IMR-90 (cell line): ENCODE data around the gene C12orf57.

Experiments used
- POLR2A ChIP-seq: IDR thresholded peaks from 2 replicates; pipeline ENCODE4 v1.6.1; 2012; ENCODE audit warnings: mild to moderate bottlenecking, low read depth, low read length
- RAD21 ChIP-seq: IDR thresholded peaks from 2 replicates; pipeline ENCODE4 v1.6.1; 2012; ENCODE audit warnings: low read length, improper control_type of control experiment
- SMC3 ChIP-seq: fragments of 150-350 bp; IDR thresholded peaks from 2 replicates; pipeline ENCODE4 v1.6.1; 2016; ENCODE audit warnings: low read depth, mild to moderate bottlenecking, antibody characterized with exemption, low read length, moderate library complexity
- TF ChIP-seq, protein P1 (sequence below): conservative IDR thresholded peaks from 2 replicates; pipeline ENCODE4 v1.5.1; 2012; ENCODE audit warnings: mild to moderate bottlenecking, low read depth, low read length, improper control_type of control experiment

DNA sequence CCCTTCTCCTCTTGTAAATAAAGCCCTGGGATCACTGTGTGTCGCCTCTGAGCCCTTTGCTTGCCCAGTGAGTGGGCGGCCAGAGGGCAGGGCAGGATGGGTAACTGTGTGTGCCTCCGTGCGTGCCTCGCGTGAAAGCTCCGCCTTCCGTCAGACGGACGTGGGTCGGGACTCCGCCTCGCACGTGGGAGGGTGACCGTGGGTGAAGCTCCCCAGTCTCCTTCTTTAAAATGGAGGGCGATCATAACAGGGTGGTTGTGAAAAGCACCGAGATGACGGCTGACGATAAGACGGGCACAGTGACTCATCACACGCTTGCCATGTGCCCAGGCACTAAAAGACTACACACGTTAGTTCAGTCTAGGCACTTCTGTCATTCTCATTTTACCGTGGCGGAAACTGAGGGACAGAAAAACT is 17.5 kb downstream of the C12orf57 start:
- TF ChIP-seq, protein P1, sequence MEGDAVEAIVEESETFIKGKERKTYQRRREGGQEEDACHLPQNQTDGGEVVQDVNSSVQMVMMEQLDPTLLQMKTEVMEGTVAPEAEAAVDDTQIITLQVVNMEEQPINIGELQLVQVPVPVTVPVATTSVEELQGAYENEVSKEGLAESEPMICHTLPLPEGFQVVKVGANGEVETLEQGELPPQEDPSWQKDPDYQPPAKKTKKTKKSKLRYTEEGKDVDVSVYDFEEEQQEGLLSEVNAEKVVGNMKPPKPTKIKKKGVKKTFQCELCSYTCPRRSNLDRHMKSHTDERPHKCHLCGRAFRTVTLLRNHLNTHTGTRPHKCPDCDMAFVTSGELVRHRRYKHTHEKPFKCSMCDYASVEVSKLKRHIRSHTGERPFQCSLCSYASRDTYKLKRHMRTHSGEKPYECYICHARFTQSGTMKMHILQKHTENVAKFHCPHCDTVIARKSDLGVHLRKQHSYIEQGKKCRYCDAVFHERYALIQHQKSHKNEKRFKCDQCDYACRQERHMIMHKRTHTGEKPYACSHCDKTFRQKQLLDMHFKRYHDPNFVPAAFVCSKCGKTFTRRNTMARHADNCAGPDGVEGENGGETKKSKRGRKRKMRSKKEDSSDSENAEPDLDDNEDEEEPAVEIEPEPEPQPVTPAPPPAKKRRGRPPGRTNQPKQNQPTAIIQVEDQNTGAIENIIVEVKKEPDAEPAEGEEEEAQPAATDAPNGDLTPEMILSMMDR = no peak
- no peak for TF ChIP-seq RAD21
- TF ChIP-seq SMC3 = no peak
- TF ChIP-seq POLR2A = no peak
